Chondrocyte (in vitro differentiated cells): ENCODE results near the gene LRP10. TPM values are rescaled to one million over a fixed set of nuclear protein-coding genes. Genes with fewer than 3 reads are reported as not detected.
A peak's percentile ranks its signal among the peaks of the same experiment; 100 is the strongest.

Experiments used
- DNase-seq: peaks from one replicate; pipeline ENCODE4 v3.0.0; 2021; ENCODE audit warnings: mixed read lengths, low spot score
- H3K27ac Mint-ChIP-seq: one replicate; pipeline ENCODE4 v1.8.0; 2021; ENCODE audit warnings: mild to moderate bottlenecking, moderate library complexity, mixed read lengths; ENCODE audit not compliant: unreplicated experiment
- H3K27me3 Mint-ChIP-seq: 2 replicates; pipeline ENCODE4 v1.8.0; 2021; ENCODE audit warnings: low read depth, mixed read lengths
- H3K36me3 Mint-ChIP-seq: 2 replicates; pipeline ENCODE4 v1.8.0; 2021; ENCODE audit warnings: low read depth, mixed read lengths
- H3K4me1 Mint-ChIP-seq: 2 replicates; pipeline ENCODE4 v1.8.0; 2021; ENCODE audit warnings: low read depth, mild to moderate bottlenecking, mixed read lengths
- H3K4me3 Mint-ChIP-seq: one replicate; pipeline ENCODE4 v1.8.0; 2021; ENCODE audit warnings: mild to moderate bottlenecking, moderate library complexity, mixed read lengths; ENCODE audit not compliant: unreplicated experiment
- H3K9me3 Mint-ChIP-seq: 2 replicates; pipeline ENCODE4 v1.8.0; 2021; ENCODE audit warnings: low read depth, mixed read lengths
- CTCF ChIP-seq: fragments of 200-600 bp; sonication (generic); IDR thresholded peaks from 2 replicates; pipeline ENCODE4 v1.5.0; 2021; ENCODE audit warnings: antibody characterized with exemption, mild to moderate bottlenecking, moderate library complexity
- total RNA-seq: library from RNA; stranded (reverse); gene quantifications from 3 replicates; pipeline ENCODE4 v1.2.1, GENCODE V29; 2021

Gene LRP10
- total RNA-seq, 1 donor from 2014 or later, result 167 TPM

DNA sequence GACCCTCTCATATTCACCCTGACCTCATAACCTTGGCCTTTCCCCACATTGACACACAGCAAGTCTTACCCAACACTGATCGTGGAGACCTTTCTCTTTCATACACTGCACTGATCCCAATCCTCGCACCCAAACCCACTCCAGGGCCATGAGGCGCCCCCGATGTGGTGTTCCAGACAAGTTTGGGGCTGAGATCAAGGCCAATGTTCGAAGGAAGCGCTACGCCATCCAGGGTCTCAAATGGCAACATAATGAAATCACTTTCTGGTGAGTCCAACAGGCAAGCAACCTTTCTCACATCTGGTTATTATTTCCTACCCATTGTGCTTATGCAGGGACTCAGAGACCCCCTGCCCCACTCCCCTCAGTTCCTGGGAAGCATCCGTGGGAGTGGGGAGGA lies 29.8 kb upstream of the LRP10 start:
- Mint-ChIP-seq H3K27me3 (no peaks in the 10 kb centered on the region), H3K27ac (peak overlapping the region; percentile 64), H3K9me3 (no peaks in the 10 kb centered on the region), H3K36me3 (peaks cover 59% of the 10 kb centered on the region), H3K4me1 (peaks cover 84% of the 10 kb centered on the region), H3K4me3 (no peak overlapping the region)
- DNase-seq, result peak; percentile 43
- no peak for TF ChIP-seq CTCF

DNA sequence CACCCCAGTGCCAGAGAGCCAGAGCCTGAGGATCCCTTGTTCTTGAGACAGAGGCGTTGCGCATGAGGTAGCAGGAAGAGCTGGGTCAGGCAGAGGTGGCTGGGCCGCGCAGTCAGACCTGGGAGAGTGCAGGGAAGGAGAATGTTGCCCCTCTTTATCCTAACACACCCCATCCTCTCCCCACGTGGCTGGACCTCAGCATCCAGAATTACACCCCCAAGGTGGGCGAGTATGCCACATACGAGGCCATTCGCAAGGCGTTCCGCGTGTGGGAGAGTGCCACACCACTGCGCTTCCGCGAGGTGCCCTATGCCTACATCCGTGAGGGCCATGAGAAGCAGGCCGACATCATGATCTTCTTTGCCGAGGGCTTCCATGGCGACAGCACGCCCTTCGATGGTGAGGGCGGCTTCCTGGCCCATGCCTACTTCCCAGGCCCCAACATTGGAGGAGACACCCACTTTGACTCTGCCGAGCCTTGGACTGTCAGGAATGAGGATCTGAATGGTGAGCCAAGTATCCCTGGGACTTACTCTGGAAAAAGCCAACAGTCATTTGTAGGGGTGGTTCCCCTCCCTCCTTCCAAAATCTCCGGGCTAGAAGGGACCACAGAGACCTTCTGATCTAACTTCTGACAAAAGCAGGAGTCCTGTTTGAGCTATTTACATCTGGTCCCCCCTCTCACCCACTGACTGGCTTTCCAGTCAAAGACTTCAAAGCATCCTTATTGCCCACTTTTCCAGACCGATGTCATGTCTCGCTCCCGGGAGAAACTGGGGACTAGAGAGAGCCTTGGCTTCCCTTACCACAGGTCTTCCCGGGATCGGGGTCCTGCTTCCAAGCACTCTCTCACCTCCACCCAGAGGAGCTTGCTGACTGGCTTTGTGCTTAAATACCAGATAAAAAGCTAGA lies 29.1 kb upstream of the LRP10 start:
- Mint-ChIP-seq H3K36me3 (peaks cover 55% of the 10 kb centered on the region), H3K9me3 (no peaks in the 10 kb centered on the region), H3K27me3 (no peaks in the 10 kb centered on the region), H3K27ac (peak overlapping the region; percentile 49), H3K4me3 (no peak overlapping the region), H3K4me1 (peaks cover 88% of the 10 kb centered on the region)
- no peak for TF ChIP-seq CTCF
- DNase-seq, result peak; percentile 72

GRCh38 chr14:22843123-22843925 lies 28.2 kb upstream of the LRP10 start:
- H3K27ac Mint-ChIP-seq, result peak overlapping the region; percentile 49
- TF ChIP-seq CTCF, result no peak
- no peaks in the 10 kb centered on the region for H3K27me3 Mint-ChIP-seq
- H3K4me1 Mint-ChIP-seq, result peaks cover 93% of the 10 kb centered on the region
- H3K36me3 Mint-ChIP-seq, result peaks cover 51% of the 10 kb centered on the region
- DNase-seq, result peak; percentile 73
- no peak overlapping the region for H3K4me3 Mint-ChIP-seq
- no peaks in the 10 kb centered on the region for H3K9me3 Mint-ChIP-seq

GRCh38 chr14:22844221-22845102 lies 27.1 kb upstream of the LRP10 start:
- H3K4me1 Mint-ChIP-seq, result peaks cover 93% of the 10 kb centered on the region
- H3K9me3 Mint-ChIP-seq, result no peaks in the 10 kb centered on the region
- TF ChIP-seq CTCF, result no peak
- DNase-seq, result no peak
- H3K27ac Mint-ChIP-seq, result peak overlapping the region; percentile 65
- H3K36me3 Mint-ChIP-seq, result peaks cover 46% of the 10 kb centered on the region
- H3K27me3 Mint-ChIP-seq, result no peaks in the 10 kb centered on the region
- no peak overlapping the region for H3K4me3 Mint-ChIP-seq

DNA sequence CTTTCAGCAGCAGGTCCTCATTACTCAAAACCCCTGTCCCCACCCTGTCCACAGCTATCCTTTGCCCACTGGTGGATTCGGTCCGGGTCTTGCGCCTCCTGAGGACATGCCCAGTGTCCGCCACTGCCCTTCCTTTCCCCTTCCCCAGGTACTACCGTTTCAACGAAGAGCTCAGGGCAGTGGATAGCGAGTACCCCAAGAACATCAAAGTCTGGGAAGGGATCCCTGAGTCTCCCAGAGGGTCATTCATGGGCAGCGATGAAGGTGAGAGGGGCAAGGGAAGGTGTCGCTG lies 26.5 kb upstream of the LRP10 start:
- Mint-ChIP-seq H3K27me3 (no peaks in the 10 kb centered on the region), H3K4me1 (peaks cover 92% of the 10 kb centered on the region), H3K36me3 (peaks cover 44% of the 10 kb centered on the region), H3K27ac (peak overlapping the region; percentile 57), H3K4me3 (no peak overlapping the region), H3K9me3 (no peaks in the 10 kb centered on the region)
- TF ChIP-seq CTCF, result no peak
- peak; percentile 69 for DNase-seq
